GM13977 (cell line): ENCODE results near the gene NFIA.

Experiments used
- DNase-seq: peaks from one replicate; pipeline ENCODE4 v3.0.0; 2012; ENCODE audit warnings: low spot score
- CTCF ChIP-seq: IDR thresholded peaks from 2 replicates; pipeline ENCODE4 v1.5.1; 2012; ENCODE audit warnings: mild to moderate bottlenecking, control low read depth; ENCODE audit not compliant: insufficient read depth; ENCODE audit errors: extremely low read depth, missing control alignments
- in situ Hi-C: fragments of 300-500 bp; cut with MboI; formaldehyde crosslinking; loops from one replicate; pipeline ENCODE4 v1.12.0; 2022; ENCODE audit warnings: low sequenced_read_pairs, low pct_unique_long_range_greater_than_20kb, mixed read lengths, inconsistent platforms; ENCODE audit not compliant: unreplicated experiment

Gene NFIA

GRCh38 chr1:61290525-61290924, 208.2 kb downstream of the NFIA start:
- in situ Hi-C loops, result no loop called here
- TF ChIP-seq CTCF, result no peak
- no peak for DNase-seq

- no peak for TF ChIP-seq CTCF
- no peak for DNase-seq
- in situ Hi-C loops, result no loop called here
Measured at GRCh38 chr1:61293197-61293596, 210.8 kb downstream of the NFIA start.

- DNase-seq, result no peak
- in situ Hi-C loops, result no loop called here
- TF ChIP-seq CTCF, result no peak
Measured at GRCh38 chr1:61293986-61294504, 211.7 kb downstream of the NFIA start.

- DNase-seq, result no peak
- TF ChIP-seq CTCF, result no peak
- in situ Hi-C loops, result no loop called here
Measured at GRCh38 chr1:61294930-61295329, 212.6 kb downstream of the NFIA start.

GRCh38 chr1:61295818-61296537, 213.6 kb downstream of the NFIA start:
- DNase-seq, result no peak
- in situ Hi-C loops, result no loop called here

GRCh38 chr1:61297887-61298286, 215.5 kb downstream of the NFIA start:
- no peak for TF ChIP-seq CTCF
- in situ Hi-C loops, result no loop called here
- no peak for DNase-seq

More at GRCh38 chr1:61295818-61296537, 213.6 kb downstream of the NFIA start:
- TF ChIP-seq CTCF, result no peak
